Muscle of leg (tissue), 11 donors: ENCODE measurements around the gene SHD. TPM values are rescaled to one million over a fixed set of nuclear protein-coding genes. Genes with fewer than 3 reads are reported as not detected.
"Not testable (repeated sequence)": the region's sequence is repeated elsewhere in the genome, so short reads cannot be mapped to it uniquely, and the experiment has no call there.

Source experiments
- DNase-seq: peaks from one replicate; pipeline ENCODE4 v3.0.0; 2013
- H3K27ac ChIP-seq: one replicate; pipeline ENCODE4 v1.5.1; 2013; ENCODE audit warnings: mild to moderate bottlenecking, low read length, control low read depth
- H3K27me3 ChIP-seq: one replicate; pipeline ENCODE4 v1.6.1; 2013; ENCODE audit warnings: low read length; ENCODE audit not compliant: control insufficient read depth, insufficient read depth
- H3K36me3 ChIP-seq: one replicate; pipeline ENCODE4 v1.6.1; 2013; ENCODE audit warnings: low read length; ENCODE audit not compliant: control insufficient read depth, insufficient read depth
- H3K4me1 ChIP-seq: one replicate; pipeline ENCODE4 v1.6.1; 2013; ENCODE audit warnings: low read length; ENCODE audit not compliant: control insufficient read depth, insufficient read depth
- H3K4me3 ChIP-seq: one replicate; pipeline ENCODE4 v1.5.1; 2013; ENCODE audit warnings: low read length, control low read depth
- H3K9me3 ChIP-seq: replicated peaks from 2 replicates; pipeline ENCODE4 v1.6.1; 2013; ENCODE audit warnings: low read depth, low read length; ENCODE audit not compliant: control insufficient read depth
- WGBS: methylation state at CpG from one replicate; pipeline ENCODE4 v1.1.5; 2013; ENCODE audit warnings: missing lambda C conversion rate; ENCODE audit not compliant: insufficient coverage; 5-methylcytosine and 5-hydroxymethylcytosine counted together
- polyA plus RNA-seq, 8 donors: library from polyadenylated mRNA; unstranded; fragments of 120-200 nt; gene quantifications; one replicate each; pipeline versions ENCODE4 v1.2.1 to v1.2.3, GENCODE V29; 2013; ENCODE audit warnings: inconsistent platforms in 1 of 8, low replicate concordance in 1 of 8; ENCODE audit not compliant: insufficient read length in 8 of 8, insufficient read depth in 1 of 8
- total RNA-seq: library from RNA; stranded (reverse); fragments of 120-200 nt; gene quantifications from one replicate; pipeline ENCODE4 v1.2.4, GENCODE V29; 2013

Gene SHD
- total and polyA plus RNA-seq, 9 donors = 40.1 to 139 (median 94.0) TPM

- 30% methylated on average over 9 of the region's 13 CpGs for WGBS
- Histone ChIP-seq H3K4me3 (no peak overlapping the region), H3K36me3 (no peaks in the 10 kb centered on the region), H3K9me3 (peaks cover 13% of the 10 kb centered on the region), H3K27ac (no peak overlapping the region), H3K4me1 (peaks cover 26% of the 10 kb centered on the region), H3K27me3 (peaks cover 13% of the 10 kb centered on the region)
- no peak for DNase-seq
Observed at GRCh38 chr19:4326215-4326836, 47.3 kb downstream of the SHD start.

- Histone ChIP-seq H3K36me3 (no peaks in the 10 kb centered on the region), H3K4me3 (peak overlapping the region; percentile 10), H3K9me3 (peaks cover 8% of the 10 kb centered on the region), H3K27ac (no peak overlapping the region), H3K27me3 (peaks cover 13% of the 10 kb centered on the region), H3K4me1 (peaks cover 26% of the 10 kb centered on the region)
- 1% methylated on average over 32 of the region's 33 CpGs for WGBS
- no peak for DNase-seq
Observed at GRCh38 chr19:4326837-4327251, 47.8 kb downstream of the SHD start.

- Histone ChIP-seq H3K9me3 (peaks cover 3% of the 10 kb centered on the region), H3K27me3 (peaks cover 13% of the 10 kb centered on the region), H3K36me3 (no peaks in the 10 kb centered on the region), H3K4me3 (peak overlapping the region; percentile 30), H3K27ac (no peak overlapping the region), H3K4me1 (peaks cover 26% of the 10 kb centered on the region)
- under 1% methylated on average over 29 of the region's 30 CpGs for WGBS
- peak; percentile 62 for DNase-seq
Observed at GRCh38 chr19:4327252-4327876, 48.3 kb downstream of the SHD start.

GRCh38 chr19:4327877-4328242 is 48.8 kb downstream of the SHD start:
- peaks cover 13% of the 10 kb centered on the region for H3K27me3 ChIP-seq
- peak overlapping the region; percentile 30 for H3K4me3 ChIP-seq
- no peak for DNase-seq
- H3K27ac ChIP-seq = peak overlapping the region; percentile 11
- 10% methylated on average over 13 of the region's 13 CpGs for WGBS
- H3K4me1 ChIP-seq = peaks cover 26% of the 10 kb centered on the region
- H3K36me3 ChIP-seq = no peaks in the 10 kb centered on the region
- no peaks in the 10 kb centered on the region for H3K9me3 ChIP-seq

- H3K36me3 ChIP-seq = no peaks in the 10 kb centered on the region
- no peaks in the 10 kb centered on the region for H3K9me3 ChIP-seq
- peaks cover 13% of the 10 kb centered on the region for H3K27me3 ChIP-seq
- peaks cover 26% of the 10 kb centered on the region for H3K4me1 ChIP-seq
- H3K4me3 ChIP-seq = peak overlapping the region; percentile 75
- peak overlapping the region; percentile 67 for H3K27ac ChIP-seq
- DNase-seq = peak; percentile 95
- 0% methylated on average over 41 of the region's 49 CpGs for WGBS
Observed at GRCh38 chr19:4328243-4328990, 49.4 kb downstream of the SHD start.

- peaks cover 26% of the 10 kb centered on the region for H3K4me1 ChIP-seq
- not testable (repeated sequence) for DNase-seq, H3K9me3 ChIP-seq, H3K36me3 ChIP-seq
- peaks cover 13% of the 10 kb centered on the region for H3K27me3 ChIP-seq
- 36% methylated on average over 26 of the region's 35 CpGs for WGBS
- peak overlapping the region; percentile 67 for H3K27ac ChIP-seq
- H3K4me3 ChIP-seq = peak overlapping the region; percentile 75
Observed at GRCh38 chr19:4328991-4329681, 50.1 kb downstream of the SHD start.

GRCh38 chr19:4329858-4330257 is 50.8 kb downstream of the SHD start:
- Histone ChIP-seq H3K9me3 (no peaks in the 10 kb centered on the region), H3K4me1 (peaks cover 26% of the 10 kb centered on the region), H3K27ac (no peak overlapping the region), H3K36me3 (no peaks in the 10 kb centered on the region), H3K27me3 (peaks cover 13% of the 10 kb centered on the region), H3K4me3 (no peak overlapping the region)
- DNase-seq = no peak
- 95% methylated on average over 17 of the region's 19 CpGs for WGBS

- WGBS = 93% methylated on average over 7 of the region's 7 CpGs
- no peak overlapping the region for H3K27ac ChIP-seq
- no peak overlapping the region for H3K4me3 ChIP-seq
- H3K4me1 ChIP-seq = peaks cover 11% of the 10 kb centered on the region
- DNase-seq = no peak
- no peaks in the 10 kb centered on the region for H3K27me3 ChIP-seq
- no peaks in the 10 kb centered on the region for H3K36me3 ChIP-seq
- H3K9me3 ChIP-seq = no peaks in the 10 kb centered on the region
Observed at GRCh38 chr19:4334929-4335570, 56.0 kb downstream of the SHD start.

GRCh38 chr19:4337906-4338440 is 58.9 kb downstream of the SHD start:
- H3K27ac ChIP-seq = peak overlapping the region; percentile 77
- peaks cover 17% of the 10 kb centered on the region for H3K4me1 ChIP-seq
- H3K4me3 ChIP-seq = peak overlapping the region; percentile 30
- DNase-seq = peak; percentile 55
- no peaks in the 10 kb centered on the region for H3K36me3 ChIP-seq
- no peaks in the 10 kb centered on the region for H3K27me3 ChIP-seq
- WGBS = 21% methylated on average over 7 of the region's 14 CpGs
- no peaks in the 10 kb centered on the region for H3K9me3 ChIP-seq
